ENCODE measurements around the gene RBBP8. TPM values are rescaled to one million over a fixed set of nuclear protein-coding genes. Genes with fewer than 3 reads are reported as not detected.
"Not testable (repeated sequence)": the region's sequence is repeated elsewhere in the genome, so short reads cannot be mapped to it uniquely, and the experiment has no call there.

Gene RBBP8
- 10 to 100 TPM; 24.4 to 29.5 TPM for total RNA-seq

GRCh38 chr18:22933206-22933965, at the start of gene RBBP8:
TSS of gene RBBP8 (plus strand) at chr18:22933328. CDS start at chr18:22936852, 3,524 bp downstream.
- no peaks in the 10 kb centered on the region for H3K4me1 ChIP-seq
- intact Hi-C loops (cut with DNase I) = loop anchor here (5.0 kb wide), 1 partner anchor 49 kb away; no protein-coding TSS in a partner anchor

GRCh38 chr18:22883827-22884226, 49.3 kb upstream of the RBBP8 start:
- no peak for TF ChIP-seq CTCF (IDR thresholded peaks at IDR 0.05)
- Histone ChIP-seq H3K27me3 (no peaks in the 10 kb centered on the region), H3K9me3 (no peaks in the 10 kb centered on the region), H3K36me3 (no peaks in the 10 kb centered on the region), H3K4me3 (no peak overlapping the region), H3K9ac (ENCODE audit: low read depth in 2 of 2, low read length in 2 of 2) (no peak overlapping the region), H3K27ac (no peak overlapping the region), H3K4me1 (no peaks in the 10 kb centered on the region)
- DNase-seq = no peak
- intact Hi-C loops (cut with DNase I) = no loop called here

More at GRCh38 chr18:22933206-22933965, at the start of gene RBBP8:
- Histone ChIP-seq H3K9ac (ENCODE audit: low read depth in 2 of 2, low read length in 2 of 2) (peak within 1 kb of the TSS; percentile 88 to 93), H3K4me3 (peak within 1 kb of the TSS; percentile 54), H3K27me3 (no peaks in the 10 kb centered on the region), H3K9me3 (no peaks in the 10 kb centered on the region), H3K27ac (peak within 1 kb of the TSS; percentile 82), H3K36me3 (no peaks in the 10 kb centered on the region)
- peak; percentile 89 for DNase-seq
- no peak for TF ChIP-seq CTCF (IDR thresholded peaks at IDR 0.05)

- H3K4me1 ChIP-seq; H3K4me3 ChIP-seq; intact Hi-C loops (cut with DNase I); H3K9ac ChIP-seq (ENCODE audit: low read depth in 2 of 2, low read length in 2 of 2); H3K9me3 ChIP-seq; H3K36me3 ChIP-seq; H3K27ac ChIP-seq; H3K27me3 ChIP-seq; DNase-seq: not testable (repeated sequence)
These were observed 47.4 kb upstream of the RBBP8 start for GRCh38 chr18:22885694-22886093.

- H3K36me3 ChIP-seq = no peaks in the 10 kb centered on the region
- no peak for TF ChIP-seq CTCF (IDR thresholded peaks at IDR 0.05)
- no peaks in the 10 kb centered on the region for H3K27me3 ChIP-seq
- no peak overlapping the region for H3K9ac ChIP-seq (ENCODE audit: low read depth in 2 of 2, low read length in 2 of 2)
- intact Hi-C loops (cut with DNase I) = no loop called here
- no peak overlapping the region for H3K4me3 ChIP-seq
- no peak overlapping the region for H3K27ac ChIP-seq
- H3K9me3 ChIP-seq = no peaks in the 10 kb centered on the region
- no peaks in the 10 kb centered on the region for H3K4me1 ChIP-seq
- no peak for DNase-seq
These were observed 33.7 kb upstream of the RBBP8 start for GRCh38 chr18:22899421-22899820.

- no peak for DNase-seq
- Histone ChIP-seq H3K4me1 (no peaks in the 10 kb centered on the region), H3K36me3 (no peaks in the 10 kb centered on the region), H3K9ac (ENCODE audit: low read depth in 2 of 2, low read length in 2 of 2) (no peak overlapping the region), H3K4me3 (no peak overlapping the region), H3K9me3 (no peaks in the 10 kb centered on the region), H3K27me3 (no peaks in the 10 kb centered on the region), H3K27ac (no peak overlapping the region)
- no peak for TF ChIP-seq CTCF (IDR thresholded peaks at IDR 0.05)
- intact Hi-C loops (cut with DNase I) = no loop called here
These were observed 32.4 kb upstream of the RBBP8 start for GRCh38 chr18:22900558-22901238.

- intact Hi-C loops (cut with DNase I) = no loop called here
- DNase-seq = no peak
- Histone ChIP-seq H3K9me3 (no peaks in the 10 kb centered on the region), H3K4me3 (no peak overlapping the region), H3K27me3 (no peaks in the 10 kb centered on the region), H3K4me1 (no peaks in the 10 kb centered on the region), H3K36me3 (no peaks in the 10 kb centered on the region), H3K9ac (ENCODE audit: low read depth in 2 of 2, low read length in 2 of 2) (no peak overlapping the region), H3K27ac (no peak overlapping the region)
- no peak for TF ChIP-seq CTCF (IDR thresholded peaks at IDR 0.05)
These were observed 31.0 kb upstream of the RBBP8 start for GRCh38 chr18:22902093-22902492.

- H3K27ac ChIP-seq; DNase-seq; H3K9ac ChIP-seq (ENCODE audit: low read depth in 2 of 2, low read length in 2 of 2); H3K9me3 ChIP-seq; intact Hi-C loops (cut with DNase I); H3K4me3 ChIP-seq; H3K27me3 ChIP-seq; H3K4me1 ChIP-seq; H3K36me3 ChIP-seq: not testable (repeated sequence)
These were observed 29.9 kb upstream of the RBBP8 start for GRCh38 chr18:22903248-22903647.
